NCI-H1694 treated with DMSO at 0.1 percent for 48 hours (cell line): ENCODE results near the gene KCNT2.
A peak's percentile ranks its signal among the peaks of the same experiment; 100 is the strongest.
"Not testable (repeated sequence)": the region's sequence is repeated elsewhere in the genome, so short reads cannot be mapped to it uniquely, and the experiment has no call there.

Experiments used
- DNase-seq: peaks from one replicate; lab custom pipeline; 2025; lab: John Stamatoyannopoulos, UW

Gene KCNT2

GRCh38 chr1:196513821-196514220 lies 94.4 kb downstream of the KCNT2 start:
- peak; percentile 42 for DNase-seq

GRCh38 chr1:196510451-196510850 lies 97.8 kb downstream of the KCNT2 start:
- DNase-seq = no peak

- not testable (repeated sequence) for DNase-seq
Observed at GRCh38 chr1:196504224-196504623, 104.0 kb downstream of the KCNT2 start.

GRCh38 chr1:196502437-196502836 lies 105.8 kb downstream of the KCNT2 start:
- no peak for DNase-seq

GRCh38 chr1:196501760-196502428 lies 106.3 kb downstream of the KCNT2 start:
- no peak for DNase-seq

- DNase-seq = no peak
Observed at GRCh38 chr1:196497817-196498216, 110.4 kb downstream of the KCNT2 start.

GRCh38 chr1:196494766-196495165 lies 113.5 kb downstream of the KCNT2 start:
- no peak for DNase-seq

GRCh38 chr1:196493881-196494280 lies 114.4 kb downstream of the KCNT2 start:
- no peak for DNase-seq

- DNase-seq = no peak
Observed at GRCh38 chr1:196488579-196488978, 119.7 kb downstream of the KCNT2 start.

GRCh38 chr1:196486346-196486745 lies 121.9 kb downstream of the KCNT2 start:
- DNase-seq = no peak

- no peak for DNase-seq
Observed at GRCh38 chr1:196481616-196482015, 126.6 kb downstream of the KCNT2 start.

GRCh38 chr1:196477262-196477661 lies 131.0 kb downstream of the KCNT2 start:
- no peak for DNase-seq

- no peak for DNase-seq
Observed at GRCh38 chr1:196467230-196467925, 140.9 kb downstream of the KCNT2 start.

- DNase-seq = no peak
Observed at GRCh38 chr1:196466654-196467053, 141.6 kb downstream of the KCNT2 start.

GRCh38 chr1:196466166-196466565 lies 142.1 kb downstream of the KCNT2 start:
- no peak for DNase-seq

GRCh38 chr1:196464480-196464941 lies 143.7 kb downstream of the KCNT2 start:
- DNase-seq = peak; percentile 82

GRCh38 chr1:196462086-196462485 lies 146.2 kb downstream of the KCNT2 start:
- no peak for DNase-seq

GRCh38 chr1:196461521-196461920 lies 146.7 kb downstream of the KCNT2 start:
- DNase-seq = no peak

- no peak for DNase-seq
Observed at GRCh38 chr1:196459383-196459782, 148.9 kb downstream of the KCNT2 start.

- no peak for DNase-seq
Observed at GRCh38 chr1:196454792-196455191, 153.4 kb downstream of the KCNT2 start.

GRCh38 chr1:196451103-196451502 lies 157.1 kb downstream of the KCNT2 start:
- no peak for DNase-seq

- no peak for DNase-seq
Observed at GRCh38 chr1:196450143-196451095, 157.8 kb downstream of the KCNT2 start.
